SU-DHL-6 (cell line): ENCODE data around the gene ERC1.

Experiments used
- H2AFZ ChIP-seq: fragments of 200-600 bp; sonication (generic); 2 replicates; pipeline ENCODE4 v1.6.1; 2014; ENCODE audit warnings: low read depth, mild to moderate bottlenecking, moderate library complexity, mixed read lengths, antibody characterized with exemption, low read length; ENCODE audit not compliant: severe bottlenecking
- H3F3A ChIP-seq: fragments of 200-600 bp; shearing (Covaris generic); 2 replicates; pipeline ENCODE4 v1.6.0; 2016; ENCODE audit warnings: antibody characterized with exemption, mild to moderate bottlenecking; ENCODE audit not compliant: insufficient read depth
- H3K27ac ChIP-seq: fragments of 200-600 bp; sonication (generic); 2 replicates; pipeline ENCODE4 v1.5.1; 2016; ENCODE audit warnings: low read depth, mild to moderate bottlenecking, low read length, moderate library complexity, mixed read lengths
- H3K27me3 ChIP-seq: fragments of 200-600 bp; sonication (generic), shearing (Covaris generic); 2 replicates; pipeline ENCODE4 v1.6.0; 2014; ENCODE audit warnings: mild to moderate bottlenecking, low read length
- H3K36me3 ChIP-seq: fragments of 200-600 bp; sonication (generic); 2 replicates; pipeline ENCODE4 v1.6.1; 2014; ENCODE audit warnings: mild to moderate bottlenecking, low read length, mixed read lengths
- H3K4me2 ChIP-seq: fragments of 300-600, 200-600 bp; shearing (Covaris generic), sonication (generic); 2 replicates; pipeline ENCODE4 v1.6.0; 2014; ENCODE audit warnings: low read length, low read depth, mild to moderate bottlenecking; ENCODE audit not compliant: poor library complexity, severe bottlenecking
- H3K4me3 ChIP-seq: fragments of 200-600 bp; sonication (generic); 2 replicates; pipeline ENCODE4 v1.5.1; 2014; ENCODE audit warnings: antibody characterized with exemption, low read length, mild to moderate bottlenecking, mixed read lengths; ENCODE audit not compliant: insufficient read depth, poor library complexity, severe bottlenecking
- H3K79me2 ChIP-seq: fragments of 200-600 bp; sonication (generic); 2 replicates; pipeline ENCODE4 v1.6.1; 2014; ENCODE audit warnings: mild to moderate bottlenecking, low read length, moderate library complexity; ENCODE audit not compliant: insufficient read depth
- H3K9ac ChIP-seq: fragments of 200-600 bp; sonication (generic); 2 replicates; pipeline ENCODE4 v1.7.0; 2014; ENCODE audit warnings: mild to moderate bottlenecking, low read length
- H3K9me2 ChIP-seq: fragments of 200-600 bp; sonication (generic); replicated peaks from 2 replicates; pipeline ENCODE4 v1.6.1; 2014; ENCODE audit warnings: low read length; ENCODE audit not compliant: insufficient read depth
- H3K9me3 ChIP-seq: fragments of 200-600 bp; sonication (generic); 2 replicates; pipeline ENCODE4 v1.6.1; 2014; ENCODE audit warnings: low read length, mixed read lengths; ENCODE audit not compliant: insufficient read depth
- H4K20me1 ChIP-seq: fragments of 200-600 bp; sonication (generic); 2 replicates; pipeline ENCODE4 v1.6.1; 2014; ENCODE audit warnings: low read depth, mild to moderate bottlenecking, antibody characterized with exemption, low read length, moderate library complexity, mixed read lengths
- EZH2phosphoT487 ChIP-seq: fragments of 200-600 bp; sonication (generic), shearing (Covaris generic); conservative IDR thresholded peaks from 2 replicates; pipeline ENCODE4 v1.6.1; 2018; ENCODE audit warnings: mild to moderate bottlenecking, antibody characterized with exemption, low read length, moderate library complexity, mixed read lengths
- TF ChIP-seq, protein P1 (sequence below): fragments of 200-600 bp; sonication (generic); IDR thresholded peaks from one replicate; pipeline ENCODE4 v1.5.1; 2017; ENCODE audit warnings: antibody characterized with exemption, mild to moderate bottlenecking, low read length, moderate library complexity; ENCODE audit not compliant: insufficient read depth, poor library complexity, severe bottlenecking

The ERC1 gene

DNA sequence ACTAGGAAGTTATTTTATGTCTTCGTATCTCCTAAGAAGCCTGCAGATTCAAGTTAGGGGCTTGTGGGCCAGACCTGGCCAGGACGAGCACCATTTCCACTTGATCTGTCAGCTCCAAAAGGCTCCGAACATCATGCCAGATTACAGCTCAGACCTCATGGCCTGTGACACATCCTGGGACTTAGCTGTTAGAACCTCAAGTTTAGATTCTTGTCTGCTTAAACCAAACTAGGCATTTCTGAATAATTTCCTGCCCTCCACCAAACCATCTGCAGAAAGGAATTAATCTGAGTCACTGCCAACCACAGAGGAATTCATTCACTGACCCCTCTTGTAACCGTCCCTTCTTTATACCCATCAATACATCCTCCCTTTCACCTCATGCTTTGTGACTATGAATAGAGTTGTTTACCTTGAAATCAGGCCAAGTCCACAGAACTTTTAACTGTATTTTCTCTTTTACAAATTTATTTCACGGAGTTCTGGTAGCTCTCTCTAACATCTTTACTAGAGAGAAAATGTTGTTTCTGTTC is 483.1 kb downstream of the ERC1 start:
- no peak overlapping the region for H3K27ac ChIP-seq
- H3K9ac ChIP-seq = no peak overlapping the region
- no peaks in the 10 kb centered on the region; the same call in 1 of the 2 replicates for H3F3A ChIP-seq
- H3K4me2 ChIP-seq = no peak overlapping the region
- no peaks in the 10 kb centered on the region for H4K20me1 ChIP-seq
- no peaks in the 10 kb centered on the region for H3K27me3 ChIP-seq
- H3K9me3 ChIP-seq = no peaks in the 10 kb centered on the region
- H3K36me3 ChIP-seq = no peaks in the 10 kb centered on the region
- H3K4me3 ChIP-seq = no peak overlapping the region
- no peaks in the 10 kb centered on the region for H3K79me2 ChIP-seq
- TF ChIP-seq, protein P1, sequence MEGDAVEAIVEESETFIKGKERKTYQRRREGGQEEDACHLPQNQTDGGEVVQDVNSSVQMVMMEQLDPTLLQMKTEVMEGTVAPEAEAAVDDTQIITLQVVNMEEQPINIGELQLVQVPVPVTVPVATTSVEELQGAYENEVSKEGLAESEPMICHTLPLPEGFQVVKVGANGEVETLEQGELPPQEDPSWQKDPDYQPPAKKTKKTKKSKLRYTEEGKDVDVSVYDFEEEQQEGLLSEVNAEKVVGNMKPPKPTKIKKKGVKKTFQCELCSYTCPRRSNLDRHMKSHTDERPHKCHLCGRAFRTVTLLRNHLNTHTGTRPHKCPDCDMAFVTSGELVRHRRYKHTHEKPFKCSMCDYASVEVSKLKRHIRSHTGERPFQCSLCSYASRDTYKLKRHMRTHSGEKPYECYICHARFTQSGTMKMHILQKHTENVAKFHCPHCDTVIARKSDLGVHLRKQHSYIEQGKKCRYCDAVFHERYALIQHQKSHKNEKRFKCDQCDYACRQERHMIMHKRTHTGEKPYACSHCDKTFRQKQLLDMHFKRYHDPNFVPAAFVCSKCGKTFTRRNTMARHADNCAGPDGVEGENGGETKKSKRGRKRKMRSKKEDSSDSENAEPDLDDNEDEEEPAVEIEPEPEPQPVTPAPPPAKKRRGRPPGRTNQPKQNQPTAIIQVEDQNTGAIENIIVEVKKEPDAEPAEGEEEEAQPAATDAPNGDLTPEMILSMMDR = no peak
- no peak overlapping the region for H2AFZ ChIP-seq
- H3K9me2 ChIP-seq = no peaks in the 10 kb centered on the region

DNA sequence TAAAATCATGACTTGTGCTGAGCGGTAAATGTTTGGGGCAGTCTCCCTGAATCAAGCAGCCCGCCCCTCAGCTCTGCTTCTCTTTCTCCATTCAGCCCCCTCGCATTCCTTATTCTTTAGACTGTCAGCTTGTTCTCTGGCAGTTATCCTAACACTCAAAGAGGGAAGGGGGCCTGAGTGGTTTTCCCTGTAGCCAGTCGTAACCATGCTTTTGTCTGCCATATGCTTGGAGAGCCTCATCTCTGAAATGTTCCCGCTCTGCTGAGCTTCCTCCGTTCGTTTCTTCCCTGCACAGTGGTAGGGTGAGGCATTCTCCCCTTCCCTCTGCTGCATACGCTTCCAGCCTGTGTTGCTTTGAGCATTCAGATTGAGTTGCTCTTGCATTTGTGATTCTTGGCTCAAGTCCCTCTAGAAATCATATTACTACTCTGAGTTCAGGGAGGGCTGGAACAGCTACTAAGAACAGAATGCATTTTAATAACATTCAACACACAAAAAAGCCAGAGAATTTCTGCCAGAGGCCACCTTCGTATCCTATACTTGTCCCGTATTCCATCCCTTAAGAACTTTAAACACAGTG is 483.6 kb downstream of the ERC1 start:
- H3K4me2 ChIP-seq = no peak overlapping the region
- no peaks in the 10 kb centered on the region; the same call in 1 of the 2 replicates for H3F3A ChIP-seq
- H3K4me3 ChIP-seq = no peak overlapping the region
- no peaks in the 10 kb centered on the region for H3K27me3 ChIP-seq
- no peaks in the 10 kb centered on the region for H3K9me3 ChIP-seq
- H3K9me2 ChIP-seq = no peaks in the 10 kb centered on the region
- H3K79me2 ChIP-seq = no peaks in the 10 kb centered on the region
- no peak overlapping the region for H2AFZ ChIP-seq
- no peaks in the 10 kb centered on the region for H4K20me1 ChIP-seq
- H3K27ac ChIP-seq = no peak overlapping the region
- no peak overlapping the region for H3K9ac ChIP-seq
- no peak for TF ChIP-seq EZH2phosphoT487
- TF ChIP-seq, protein P1 = no peak
- no peaks in the 10 kb centered on the region for H3K36me3 ChIP-seq

DNA sequence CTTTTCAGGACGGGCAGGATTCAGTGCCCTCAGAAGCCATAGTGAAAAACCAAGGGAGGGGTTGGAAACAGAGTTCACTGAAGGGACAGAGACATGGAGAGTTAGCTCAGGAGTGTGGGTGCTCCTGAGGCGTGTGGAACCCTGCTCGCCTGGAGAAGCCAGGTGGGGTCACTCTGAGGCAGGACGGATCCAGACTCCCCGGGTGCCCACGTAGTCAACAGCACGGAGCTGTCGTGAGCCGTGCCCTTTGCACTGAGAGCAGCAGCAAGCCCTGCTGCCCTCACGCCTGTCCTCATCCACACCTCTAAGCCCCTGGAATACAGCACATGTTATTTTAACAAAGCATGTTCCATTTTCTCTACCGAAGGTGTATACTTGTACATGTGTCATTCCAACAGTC is 488.6 kb downstream of the ERC1 start:
- Histone ChIP-seq H3K9me3 (no peaks in the 10 kb centered on the region), H3K27me3 (no peaks in the 10 kb centered on the region), H3K9me2 (no peaks in the 10 kb centered on the region), H3K27ac (no peak overlapping the region), H2AFZ (no peak overlapping the region), H3K4me3 (no peak overlapping the region), H3F3A (no peaks in the 10 kb centered on the region; the same call in 1 of the 2 replicates), H3K9ac (no peak overlapping the region), H4K20me1 (no peaks in the 10 kb centered on the region), H3K36me3 (no peaks in the 10 kb centered on the region), H3K79me2 (no peaks in the 10 kb centered on the region), H3K4me2 (no peak overlapping the region)
- no peak for TF ChIP-seq EZH2phosphoT487
- TF ChIP-seq, protein P1 = no peak
